Gastroesophageal sphincter (tissue), 4 donors: Measurements from ENCODE around the gene FBXW11. TPM values are rescaled to one million over a fixed set of nuclear protein-coding genes. Genes with fewer than 3 reads are reported as not detected.

Source experiments
- ATAC-seq: fragments of 150-250 bp; one replicate; pipeline ENCODE4 v1.9.1; 2016; ENCODE audit warnings: mild to moderate bottlenecking, moderate library complexity
- H3K27ac ChIP-seq, 4 donors: fragments of 200-600 bp; sonication (generic) in 3 of 4; 1 replicate in 3 of 4; 2 replicates in 1 of 4; pipeline ENCODE4 v1.5.1; 2016 to 2019
- H3K27me3 ChIP-seq: fragments of 200-600 bp; sonication (generic); one replicate; pipeline ENCODE4 v1.5.1; 2019
- H3K36me3 ChIP-seq, 2 donors: fragments of 200-600 bp; sonication (generic); one replicate each; pipeline ENCODE4 v1.5.1; 2019; ENCODE audit warnings: control low read depth in 1 of 2
- H3K4me1 ChIP-seq, 3 donors: fragments of 200-600 bp; sonication (generic); 1 replicate in 2 of 3; 2 replicates in 1 of 3; pipeline ENCODE4 v1.5.1; 2016 to 2019; ENCODE audit warnings: control low read depth in 2 of 3
- H3K4me3 ChIP-seq, 2 donors: fragments of 200-600 bp; sonication (generic); one replicate each; pipeline ENCODE4 v1.5.1; 2019; ENCODE audit warnings: mild to moderate bottlenecking in 1 of 2, moderate library complexity in 1 of 2
- H3K9me3 ChIP-seq, 3 donors: fragments of 200-600 bp; sonication (generic); one replicate each; pipeline ENCODE4 v1.5.1; 2017 to 2019; ENCODE audit warnings: control low read depth in 2 of 3
- EP300 ChIP-seq: sonication (generic); formaldehyde crosslinking; IDR thresholded peaks from one replicate; pipeline ENCODE4 v1.6.1; 2017; ENCODE audit warnings: antibody characterized with exemption, mild to moderate bottlenecking
- POLR2A ChIP-seq, 2 donors: fragments of 450-650 bp; IDR thresholded peaks; one replicate each; pipeline ENCODE4 v1.6.1; 2017; ENCODE audit warnings: antibody characterized with exemption in 2 of 2, mild to moderate bottlenecking in 2 of 2, moderate library complexity in 1 of 2
- POLR2AphosphoS5 ChIP-seq: sonication (generic); formaldehyde crosslinking; IDR thresholded peaks from one replicate; pipeline ENCODE4 v1.6.1; 2017; ENCODE audit warnings: antibody characterized with exemption
- WGBS, 2 donors: methylation state at CpG; one replicate each; pipeline ENCODE4 v1.1.5; 2018; ENCODE audit warnings: low coverage in 1 of 2; 5-methylcytosine and 5-hydroxymethylcytosine counted together
- total RNA-seq, 4 donors: library from RNA; depleted of rRNA; stranded (reverse); fragments of >200 nt; gene quantifications; one replicate each; pipeline ENCODE4 v1.1.0, GENCODE V29; 2016
- TF ChIP-seq, protein P1 (sequence below), 4 experiments: fragments of 200-600 bp in 2 of 4; fragments of 450-650 bp in 2 of 4; sonication (generic) in 1 of 4; IDR thresholded peaks; one replicate each; pipeline ENCODE4 v1.5.1; 2017 to 2019; ENCODE audit warnings: antibody characterized with exemption in 4 of 4, mild to moderate bottlenecking in 2 of 4, moderate library complexity in 2 of 4

Gene FBXW11
- total RNA-seq, 4 donors from 2014 or later, result 64.3 to 88.3 (median 76.3) TPM

GRCh38 chr5:171997011-171997410 is 9.4 kb downstream of the FBXW11 start:
- WGBS, 2 donors, result 67 to 81% methylated on average over 2 to 3 of the region's 3 CpGs
- H3K4me3 ChIP-seq, result no peak overlapping the region
- no peaks in the 10 kb centered on the region for H3K27me3 ChIP-seq
- H3K36me3 ChIP-seq, result peaks cover 0 to 13% of the 10 kb centered on the region in 2 donors
- peaks cover 0 to 52% (median 8%) of the 10 kb centered on the region in 3 donors for H3K4me1 ChIP-seq
- no peak overlapping the region for H3K27ac ChIP-seq
- no peaks in the 10 kb centered on the region for H3K9me3 ChIP-seq
- ATAC-seq, result no peak
- TF ChIP-seq, protein P1, sequence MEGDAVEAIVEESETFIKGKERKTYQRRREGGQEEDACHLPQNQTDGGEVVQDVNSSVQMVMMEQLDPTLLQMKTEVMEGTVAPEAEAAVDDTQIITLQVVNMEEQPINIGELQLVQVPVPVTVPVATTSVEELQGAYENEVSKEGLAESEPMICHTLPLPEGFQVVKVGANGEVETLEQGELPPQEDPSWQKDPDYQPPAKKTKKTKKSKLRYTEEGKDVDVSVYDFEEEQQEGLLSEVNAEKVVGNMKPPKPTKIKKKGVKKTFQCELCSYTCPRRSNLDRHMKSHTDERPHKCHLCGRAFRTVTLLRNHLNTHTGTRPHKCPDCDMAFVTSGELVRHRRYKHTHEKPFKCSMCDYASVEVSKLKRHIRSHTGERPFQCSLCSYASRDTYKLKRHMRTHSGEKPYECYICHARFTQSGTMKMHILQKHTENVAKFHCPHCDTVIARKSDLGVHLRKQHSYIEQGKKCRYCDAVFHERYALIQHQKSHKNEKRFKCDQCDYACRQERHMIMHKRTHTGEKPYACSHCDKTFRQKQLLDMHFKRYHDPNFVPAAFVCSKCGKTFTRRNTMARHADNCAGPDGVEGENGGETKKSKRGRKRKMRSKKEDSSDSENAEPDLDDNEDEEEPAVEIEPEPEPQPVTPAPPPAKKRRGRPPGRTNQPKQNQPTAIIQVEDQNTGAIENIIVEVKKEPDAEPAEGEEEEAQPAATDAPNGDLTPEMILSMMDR (IDR thresholded peaks at IDR 0.05), result no peak
- TF ChIP-seq POLR2A (IDR thresholded peaks at IDR 0.05), result no peak
- TF ChIP-seq POLR2AphosphoS5, result no peak
- TF ChIP-seq EP300, result no peak

GRCh38 chr5:171992813-171993212 is 13.6 kb downstream of the FBXW11 start:
- Histone ChIP-seq H3K4me3 (no peak overlapping the region), H3K4me1 (peaks cover 0 to 36% (median 4%) of the 10 kb centered on the region in 3 donors), H3K27me3 (no peaks in the 10 kb centered on the region), H3K27ac (no peak overlapping the region), H3K9me3 (no peaks in the 10 kb centered on the region), H3K36me3 (peaks cover 0 to 13% of the 10 kb centered on the region in 2 donors)
- TF ChIP-seq POLR2AphosphoS5, result no peak
- TF ChIP-seq POLR2A (IDR thresholded peaks at IDR 0.05), result no peak
- TF ChIP-seq, protein P1 (IDR thresholded peaks at IDR 0.05), result no peak
- no peak for TF ChIP-seq EP300
- no peak for ATAC-seq
- 76 to 86% methylated on average over 2 of the region's 2 CpGs for WGBS, 2 donors

DNA sequence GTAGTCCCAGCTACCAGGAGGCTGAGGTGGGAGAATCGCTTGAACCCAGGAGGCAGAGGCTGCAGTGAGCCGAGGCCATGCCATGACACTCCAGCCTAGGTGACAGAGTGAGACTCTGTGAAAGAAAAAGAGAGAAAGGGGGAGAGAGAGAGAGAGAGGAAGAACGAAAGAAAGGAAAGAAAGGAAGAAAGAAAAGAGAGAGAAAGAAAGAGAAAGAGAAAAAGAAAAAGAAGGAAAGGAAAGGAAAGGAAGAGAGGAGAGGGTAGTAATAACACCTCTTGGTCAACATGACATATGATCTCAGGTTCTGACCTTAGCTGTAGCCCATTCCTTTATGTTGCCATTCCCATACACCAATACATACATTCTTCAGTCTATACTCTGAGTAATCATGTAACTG is 14.1 kb downstream of the FBXW11 start:
- H3K4me3 ChIP-seq, result no peak overlapping the region
- H3K27me3 ChIP-seq, result no peaks in the 10 kb centered on the region
- H3K36me3 ChIP-seq, result peaks cover 0 to 13% of the 10 kb centered on the region in 2 donors
- ATAC-seq, result no peak
- H3K9me3 ChIP-seq, result no peaks in the 10 kb centered on the region
- no peak overlapping the region for H3K27ac ChIP-seq
- no peak for TF ChIP-seq POLR2AphosphoS5
- no peak for TF ChIP-seq EP300
- TF ChIP-seq, protein P1 (IDR thresholded peaks at IDR 0.05), result no peak
- TF ChIP-seq POLR2A (IDR thresholded peaks at IDR 0.05), result no peak
- whole genome bisulfite sequencing, 2 donors, result 67 to 95% methylated on average over 1 to 3 of the region's 3 CpGs
- H3K4me1 ChIP-seq, result peaks cover 0 to 32% (median 4%) of the 10 kb centered on the region in 3 donors

DNA sequence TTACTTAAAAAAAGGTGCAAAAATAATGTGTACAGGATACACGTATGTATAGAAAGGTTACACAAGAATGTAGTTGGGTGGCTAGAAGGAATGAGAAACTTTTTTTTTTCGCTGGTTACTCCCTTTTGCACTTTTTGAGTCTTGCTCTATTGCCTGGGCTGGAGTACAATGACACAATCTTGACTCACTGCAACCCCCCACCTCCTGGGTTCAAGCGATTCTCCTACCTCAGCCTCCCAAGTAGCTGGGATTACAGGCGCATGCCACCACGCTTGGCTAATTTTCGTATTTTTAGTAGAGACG is 15.8 kb downstream of the FBXW11 start:
- no peak for ATAC-seq
- peaks cover 0 to 13% of the 10 kb centered on the region in 2 donors for H3K36me3 ChIP-seq
- WGBS, 2 donors, result 95 to 98% methylated on average over 5 to 7 of the region's 7 CpGs
- peaks cover 0 to 27% (median 0%) of the 10 kb centered on the region in 3 donors for H3K4me1 ChIP-seq
- H3K4me3 ChIP-seq, result no peak overlapping the region
- no peak overlapping the region for H3K27ac ChIP-seq
- H3K9me3 ChIP-seq, result no peaks in the 10 kb centered on the region
- TF ChIP-seq, protein P1 (IDR thresholded peaks at IDR 0.05), result no peak
- TF ChIP-seq POLR2AphosphoS5 (no peak), POLR2A (IDR thresholded peaks at IDR 0.05) (no peak), EP300 (no peak)
- H3K27me3 ChIP-seq, result no peaks in the 10 kb centered on the region

DNA sequence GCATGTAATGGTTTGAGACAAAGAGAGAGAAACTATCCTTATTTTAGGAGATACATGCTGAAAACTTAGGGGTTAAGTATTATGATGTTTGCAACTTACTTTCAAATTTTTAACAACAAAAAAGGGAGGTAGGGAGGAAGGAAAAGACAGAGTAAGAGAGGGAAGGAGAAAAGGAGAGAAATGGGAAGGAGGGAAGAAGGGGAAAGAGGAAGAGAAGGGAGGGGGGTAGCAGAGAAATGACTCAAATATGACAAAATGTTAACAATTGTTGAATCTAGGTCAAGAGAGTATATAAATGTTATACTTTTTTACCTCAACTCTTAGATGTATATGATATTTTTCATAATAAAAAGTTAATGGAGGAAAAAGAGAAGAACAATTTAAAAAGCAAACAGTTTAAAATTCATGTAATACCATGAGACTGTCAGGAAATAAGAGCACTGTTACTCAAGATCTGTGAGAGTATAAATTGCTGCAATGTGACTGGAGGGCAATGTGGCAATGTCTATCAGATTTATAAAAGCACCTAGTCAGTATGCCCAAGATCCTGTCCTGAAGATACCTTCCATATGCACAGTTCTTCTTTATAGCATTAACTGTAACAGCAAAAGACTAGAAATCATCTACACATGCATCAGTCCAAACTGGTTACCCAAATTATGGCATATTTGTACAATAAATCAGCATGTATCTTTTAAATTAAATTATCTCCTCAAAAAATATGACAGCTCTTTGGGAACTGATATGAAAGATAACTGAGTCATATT is 16.3 kb downstream of the FBXW11 start:
- Histone ChIP-seq H3K9me3 (no peaks in the 10 kb centered on the region), H3K27me3 (no peaks in the 10 kb centered on the region), H3K36me3 (peaks cover 0 to 10% of the 10 kb centered on the region in 2 donors), H3K4me1 (peaks cover 0 to 27% (median 0%) of the 10 kb centered on the region in 3 donors), H3K4me3 (no peak overlapping the region), H3K27ac (no peak overlapping the region)
- no peak for ATAC-seq
- no peak for TF ChIP-seq POLR2A (IDR thresholded peaks at IDR 0.05)
